Kidney (tissue), 14 donors: ENCODE results near the gene LZTS3. TPM values are rescaled to one million over a fixed set of nuclear protein-coding genes. Genes with fewer than 3 reads are reported as not detected.

Experiments
- DNase-seq, 5 donors: peaks; one replicate each; pipeline ENCODE4 v3.0.0-alpha.2; 2013 to 2020
- FAIRE-seq: peaks from 2 replicates; lab custom pipeline; 2012; peaks lifted over from hg19 to GRCh38; lab: Jason Lieb, UNC
- H3K27ac ChIP-seq, 2 donors: one replicate each; pipeline ENCODE4 v1.7.0; 2013; ENCODE audit warnings: low read depth in 2 of 2, low read length in 2 of 2, inconsistent platforms in 1 of 2
- H3K27me3 ChIP-seq: one replicate; pipeline ENCODE4 v1.7.1; 2013; ENCODE audit warnings: low read length, inconsistent platforms; ENCODE audit not compliant: control insufficient read depth, insufficient read depth
- H3K36me3 ChIP-seq, 3 donors: one replicate each; pipeline versions ENCODE4 v1.7.0 to v1.7.1; 2013; ENCODE audit warnings: low read length in 3 of 3, control low read depth in 1 of 3, inconsistent platforms in 1 of 3; ENCODE audit not compliant: insufficient read depth in 3 of 3, control insufficient read depth in 2 of 3
- H3K4me1 ChIP-seq, 3 donors: one replicate each; pipeline versions ENCODE4 v1.7.0 to v1.7.1; 2013; ENCODE audit warnings: low read length in 3 of 3, inconsistent platforms in 1 of 3, low read depth in 1 of 3; ENCODE audit not compliant: control insufficient read depth in 2 of 3, insufficient read depth in 2 of 3
- H3K4me3 ChIP-seq, 3 donors: one replicate each; pipeline versions ENCODE4 v1.7.0 to v1.8.1; 2013; ENCODE audit warnings: low read length in 3 of 3, control low read depth in 1 of 3, inconsistent platforms in 1 of 3
- H3K9ac ChIP-seq, 3 donors: one replicate each; pipeline versions ENCODE4 v1.7.0 to v1.7.1; 2013; ENCODE audit warnings: low read length in 3 of 3, control low read depth in 1 of 3, inconsistent platforms in 1 of 3
- H3K9me3 ChIP-seq, 3 donors: one replicate each; pipeline versions ENCODE4 v1.7.0 to v1.7.1; 2013; ENCODE audit warnings: low read length in 3 of 3, control low read depth in 1 of 3, inconsistent platforms in 1 of 3; ENCODE audit not compliant: control insufficient read depth in 2 of 3, insufficient read depth in 1 of 3
- intact Hi-C: fragments of 100-400 bp; cut with DNase I; formaldehyde crosslinking; loops from one replicate; pipeline ENCODE4 v1.11.1; 2022
- polyA plus RNA-seq: library from polyadenylated mRNA; stranded (reverse); fragments of 350-450 nt; fragmentation: Illumina TruSeq; extraction: RNeasy Lipid Tissue Mini Kit (QIAGEN cat#74804); gene quantifications from one replicate; pipeline ENCODE4 v1.2.3, GENCODE V29; 2014; ENCODE audit warnings: low read depth, low replicate concordance; ENCODE audit not compliant: insufficient read depth
- total RNA-seq: library from RNA; stranded (reverse); fragmentation: NEBNext Ultra II Directional; extraction: Animal tissue kit (Norgen Biotek cat#: 25700); gene quantifications from one replicate; pipeline ENCODE4 v1.2.1, GENCODE V29; 2021
- TF ChIP-seq, protein P1 (sequence below): IDR thresholded peaks from 3 replicates; pipeline ENCODE4 v1.5.1; 2012; ENCODE audit warnings: mild to moderate bottlenecking, moderate library complexity, borderline replicate concordance; ENCODE audit not compliant: insufficient read depth; ENCODE audit errors: extremely low read depth
- donor health status: control.
- donor health status: control.
- donor health status: control.
- donor health status: control.
- donor health status: control.
- donor health status: DM: yes; HTN: yes; CAD: no.
- donor health status: Normal renal cell carcinoma (clear cell type).

The LZTS3 gene
- total and polyA plus RNA-seq, 2 donors from 2014 or later = 20.0 to 23.0 TPM

GRCh38 chr20:3164763-3165410 is 8.5 kb downstream of the LZTS3 start:
- TF ChIP-seq, protein P1, sequence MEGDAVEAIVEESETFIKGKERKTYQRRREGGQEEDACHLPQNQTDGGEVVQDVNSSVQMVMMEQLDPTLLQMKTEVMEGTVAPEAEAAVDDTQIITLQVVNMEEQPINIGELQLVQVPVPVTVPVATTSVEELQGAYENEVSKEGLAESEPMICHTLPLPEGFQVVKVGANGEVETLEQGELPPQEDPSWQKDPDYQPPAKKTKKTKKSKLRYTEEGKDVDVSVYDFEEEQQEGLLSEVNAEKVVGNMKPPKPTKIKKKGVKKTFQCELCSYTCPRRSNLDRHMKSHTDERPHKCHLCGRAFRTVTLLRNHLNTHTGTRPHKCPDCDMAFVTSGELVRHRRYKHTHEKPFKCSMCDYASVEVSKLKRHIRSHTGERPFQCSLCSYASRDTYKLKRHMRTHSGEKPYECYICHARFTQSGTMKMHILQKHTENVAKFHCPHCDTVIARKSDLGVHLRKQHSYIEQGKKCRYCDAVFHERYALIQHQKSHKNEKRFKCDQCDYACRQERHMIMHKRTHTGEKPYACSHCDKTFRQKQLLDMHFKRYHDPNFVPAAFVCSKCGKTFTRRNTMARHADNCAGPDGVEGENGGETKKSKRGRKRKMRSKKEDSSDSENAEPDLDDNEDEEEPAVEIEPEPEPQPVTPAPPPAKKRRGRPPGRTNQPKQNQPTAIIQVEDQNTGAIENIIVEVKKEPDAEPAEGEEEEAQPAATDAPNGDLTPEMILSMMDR = no peak
- no peak overlapping the region for H3K9ac ChIP-seq
- H3K9me3 ChIP-seq = no peaks in the 10 kb centered on the region
- H3K36me3 ChIP-seq = no peaks in the 10 kb centered on the region
- H3K27ac ChIP-seq = no peak overlapping the region
- peak overlapping the region in 1 of 3 donors; percentile 21 for H3K4me3 ChIP-seq
- intact Hi-C loops = no loop called here
- H3K27me3 ChIP-seq = no peaks in the 10 kb centered on the region
- FAIRE-seq = no peak
- DNase-seq = peak in 1 of 5 donors; percentile 48
- peaks cover 0 to 29% (median 26%) of the 10 kb centered on the region in 3 donors for H3K4me1 ChIP-seq

- no peaks in the 10 kb centered on the region for H3K36me3 ChIP-seq
- H3K4me3 ChIP-seq = no peak overlapping the region
- H3K27ac ChIP-seq = no peak overlapping the region
- peak in 1 of 5 donors; percentile 47 for DNase-seq
- H3K4me1 ChIP-seq = peaks cover 0 to 28% (median 25%) of the 10 kb centered on the region in 3 donors
- H3K27me3 ChIP-seq = no peaks in the 10 kb centered on the region
- FAIRE-seq = no peak
- intact Hi-C loops = no loop called here
- H3K9ac ChIP-seq = no peak overlapping the region
- no peaks in the 10 kb centered on the region for H3K9me3 ChIP-seq
- TF ChIP-seq, protein P1 = no peak
Measured at GRCh38 chr20:3164043-3164762, 9.1 kb downstream of the LZTS3 start.

DNA sequence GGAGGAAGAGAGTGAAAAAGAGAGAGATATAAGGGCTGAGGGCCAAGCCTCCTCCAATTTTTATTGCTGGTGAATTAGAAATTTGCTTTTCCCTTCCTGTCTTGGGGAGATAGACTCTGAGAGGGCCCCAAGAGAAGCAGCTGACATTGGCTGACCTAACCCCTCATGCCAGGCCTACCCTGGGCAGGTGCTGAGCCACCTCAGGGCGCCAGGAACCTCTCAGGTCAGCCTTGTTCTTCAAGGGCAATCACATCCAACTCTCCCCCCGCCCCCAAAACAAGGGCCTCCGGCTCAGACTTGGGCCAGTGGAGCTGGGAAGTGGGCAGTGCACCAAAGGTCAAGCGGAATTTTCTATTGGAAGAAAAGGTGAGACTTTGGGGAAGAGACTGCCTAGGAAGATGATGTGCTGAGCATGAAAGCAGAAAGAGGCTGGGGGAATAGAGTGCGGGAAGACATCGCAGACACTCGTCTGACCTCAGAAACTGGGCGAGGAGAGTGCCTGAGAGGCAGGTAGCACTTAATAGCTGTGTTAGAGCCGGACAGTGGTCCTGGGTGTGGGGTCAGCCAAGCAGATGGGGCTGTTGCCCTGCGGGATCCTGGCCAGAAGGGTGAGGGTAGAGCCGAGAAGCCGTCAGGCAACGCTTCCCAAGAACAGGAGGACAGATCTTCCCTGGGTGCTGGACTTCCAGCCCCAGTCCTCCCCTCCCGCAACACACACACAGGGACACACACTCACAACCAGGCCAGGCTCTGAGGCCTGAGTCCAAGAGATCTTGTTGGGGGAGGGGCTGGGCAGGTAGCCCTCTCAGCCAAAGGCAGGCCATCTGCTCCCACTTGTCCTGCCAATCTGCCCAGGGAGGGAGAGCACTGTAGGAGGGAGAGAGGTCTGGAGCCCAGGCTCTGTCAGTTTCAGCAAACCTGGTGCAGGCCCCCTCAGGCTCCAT is 10.0 kb downstream of the LZTS3 start:
- peak overlapping the region; percentile 75 to 91 for H3K27ac ChIP-seq
- DNase-seq (peak in 1 of 5 donors; percentile 49), FAIRE-seq (no peak)
- H3K27me3 ChIP-seq = no peaks in the 10 kb centered on the region
- intact Hi-C loops = no loop called here
- H3K4me3 ChIP-seq = no peak overlapping the region
- TF ChIP-seq, protein P1 = no peak
- H3K9me3 ChIP-seq = no peaks in the 10 kb centered on the region
- H3K9ac ChIP-seq = peak overlapping the region in 1 of 3 donors; percentile 63
- H3K36me3 ChIP-seq = no peaks in the 10 kb centered on the region
- H3K4me1 ChIP-seq = peaks cover 0 to 24% (median 17%) of the 10 kb centered on the region in 3 donors
